ENCODE data around the gene TRHDE. TPM values are rescaled to one million over a fixed set of nuclear protein-coding genes. Genes with fewer than 3 reads are reported as not detected.

The TRHDE gene
- total and polyA plus RNA-seq, 7 donors = 0.42 to 10.0 (median 2.9) TPM

DNA sequence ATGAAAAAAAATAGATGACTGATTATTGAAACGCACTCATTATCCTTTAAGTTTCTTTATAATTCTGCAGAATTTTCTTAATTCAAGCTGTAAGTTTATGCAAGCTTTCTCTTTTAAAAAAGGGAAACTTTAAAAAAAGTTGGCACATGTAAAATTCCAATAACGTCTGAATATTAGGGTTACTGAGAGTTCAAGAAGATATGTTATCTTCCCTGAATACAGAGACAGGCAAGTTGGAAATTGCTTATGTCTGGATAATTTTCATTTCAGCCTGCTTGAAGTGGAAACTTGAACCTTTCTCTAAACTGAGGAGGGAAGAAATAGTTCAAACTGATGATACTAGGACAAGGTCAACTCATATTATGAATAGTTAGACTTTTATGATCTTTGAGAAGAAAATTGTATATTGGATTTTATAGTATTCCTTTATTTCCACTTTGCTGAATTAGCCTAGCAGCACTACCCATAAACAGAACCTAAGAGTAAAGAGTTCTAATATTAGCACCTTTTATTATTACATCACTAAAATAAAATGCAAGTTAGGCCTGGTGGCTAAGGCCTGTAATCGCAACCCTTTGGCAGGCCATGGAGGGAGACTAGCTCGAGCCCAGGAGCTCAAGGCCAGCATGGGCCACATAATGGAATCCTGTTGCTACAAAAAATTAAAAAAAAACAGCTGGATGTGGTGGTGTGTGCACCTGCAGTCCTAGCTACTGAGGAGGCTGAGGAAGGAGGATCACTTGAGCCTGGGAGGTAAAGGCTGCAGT is 288.0 kb downstream of the TRHDE start:
- WGBS, 2 donors = 71 to 80% methylated on average over 4 of the region's 4 CpGs
- intact Hi-C loops (cut with DNase I) = no loop called here
- Histone ChIP-seq H3K27ac (no peak overlapping the region), H3K4me1 (no peaks in the 10 kb centered on the region), H3K36me3 (no peaks in the 10 kb centered on the region), H3K4me3 (no peak overlapping the region), H3K27me3 (no peaks in the 10 kb centered on the region), H3K9me3 (no peaks in the 10 kb centered on the region)
- TF ChIP-seq POLR2AphosphoS5 (IDR thresholded peaks at IDR 0.05) (no peak), EP300 (IDR thresholded peaks at IDR 0.05) (no peak), POLR2A (IDR thresholded peaks at IDR 0.05) (no peak)
- TF ChIP-seq, protein P1, sequence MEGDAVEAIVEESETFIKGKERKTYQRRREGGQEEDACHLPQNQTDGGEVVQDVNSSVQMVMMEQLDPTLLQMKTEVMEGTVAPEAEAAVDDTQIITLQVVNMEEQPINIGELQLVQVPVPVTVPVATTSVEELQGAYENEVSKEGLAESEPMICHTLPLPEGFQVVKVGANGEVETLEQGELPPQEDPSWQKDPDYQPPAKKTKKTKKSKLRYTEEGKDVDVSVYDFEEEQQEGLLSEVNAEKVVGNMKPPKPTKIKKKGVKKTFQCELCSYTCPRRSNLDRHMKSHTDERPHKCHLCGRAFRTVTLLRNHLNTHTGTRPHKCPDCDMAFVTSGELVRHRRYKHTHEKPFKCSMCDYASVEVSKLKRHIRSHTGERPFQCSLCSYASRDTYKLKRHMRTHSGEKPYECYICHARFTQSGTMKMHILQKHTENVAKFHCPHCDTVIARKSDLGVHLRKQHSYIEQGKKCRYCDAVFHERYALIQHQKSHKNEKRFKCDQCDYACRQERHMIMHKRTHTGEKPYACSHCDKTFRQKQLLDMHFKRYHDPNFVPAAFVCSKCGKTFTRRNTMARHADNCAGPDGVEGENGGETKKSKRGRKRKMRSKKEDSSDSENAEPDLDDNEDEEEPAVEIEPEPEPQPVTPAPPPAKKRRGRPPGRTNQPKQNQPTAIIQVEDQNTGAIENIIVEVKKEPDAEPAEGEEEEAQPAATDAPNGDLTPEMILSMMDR (IDR thresholded peaks at IDR 0.05) = no peak
- no peak for DNase-seq

DNA sequence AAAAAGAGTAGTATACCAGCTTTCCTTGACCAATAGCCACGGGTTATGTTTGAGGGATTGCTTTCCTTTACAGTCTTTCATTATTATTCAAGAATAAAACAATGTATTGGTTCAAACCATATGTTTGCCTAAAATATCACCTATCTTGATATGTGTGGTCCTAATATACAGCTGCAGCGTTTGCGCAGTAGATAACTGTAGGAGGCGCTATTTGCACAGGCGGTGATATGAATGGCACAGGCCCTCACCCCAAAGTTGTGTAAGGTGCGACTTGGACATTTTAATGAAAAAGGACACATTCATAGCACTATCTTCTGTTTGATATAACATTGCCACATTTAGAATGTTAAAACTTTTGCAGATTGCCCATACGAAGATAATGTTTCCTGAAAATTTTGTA is 298.4 kb downstream of the TRHDE start:
- Histone ChIP-seq H3K27me3 (no peaks in the 10 kb centered on the region), H3K4me3 (no peak overlapping the region), H3K9me3 (no peaks in the 10 kb centered on the region), H3K4me1 (no peaks in the 10 kb centered on the region), H3K36me3 (no peaks in the 10 kb centered on the region), H3K27ac (no peak overlapping the region)
- 67 to 70% methylated on average over 7 of the region's 7 CpGs for WGBS, 2 donors
- intact Hi-C loops (cut with DNase I) = no loop called here
- DNase-seq = no peak
- TF ChIP-seq POLR2AphosphoS5 (IDR thresholded peaks at IDR 0.05) = no peak
- TF ChIP-seq POLR2A (IDR thresholded peaks at IDR 0.05) = no peak
- TF ChIP-seq EP300 (IDR thresholded peaks at IDR 0.05) = no peak
- TF ChIP-seq, protein P1 (IDR thresholded peaks at IDR 0.05) = no peak

DNA sequence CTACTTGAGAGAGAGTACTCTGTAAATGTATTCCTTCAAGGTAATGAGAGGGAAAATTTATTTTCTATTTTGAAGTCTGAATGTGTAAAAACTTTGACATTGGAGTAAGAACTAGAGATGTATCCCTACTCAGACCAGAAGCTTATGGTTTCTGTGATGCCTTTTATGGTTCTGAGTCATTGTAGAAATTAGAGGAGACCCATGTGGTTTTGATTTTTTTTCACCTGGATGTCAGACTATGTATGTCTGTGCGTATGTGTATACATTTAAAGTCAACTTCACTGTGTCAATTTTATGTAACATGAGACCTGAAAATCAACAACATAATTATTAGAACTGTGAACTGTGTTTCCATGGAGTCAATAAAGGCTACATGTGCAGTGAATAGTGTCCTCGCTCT is 302.0 kb downstream of the TRHDE start:
- no peaks in the 10 kb centered on the region for H3K4me1 ChIP-seq
- H3K9me3 ChIP-seq = no peaks in the 10 kb centered on the region
- no peak overlapping the region for H3K4me3 ChIP-seq
- H3K36me3 ChIP-seq = no peaks in the 10 kb centered on the region
- no peak for DNase-seq
- TF ChIP-seq, protein P1 (IDR thresholded peaks at IDR 0.05) = no peak
- TF ChIP-seq POLR2A (IDR thresholded peaks at IDR 0.05) = no peak
- TF ChIP-seq POLR2AphosphoS5 (IDR thresholded peaks at IDR 0.05) = no peak
- no peak for TF ChIP-seq EP300 (IDR thresholded peaks at IDR 0.05)
- WGBS, 2 donors = 63 to 82% methylated on average over 2 of the region's 2 CpGs
- H3K27ac ChIP-seq = no peak overlapping the region
- H3K27me3 ChIP-seq = no peaks in the 10 kb centered on the region
- intact Hi-C loops (cut with DNase I) = no loop called here

DNA sequence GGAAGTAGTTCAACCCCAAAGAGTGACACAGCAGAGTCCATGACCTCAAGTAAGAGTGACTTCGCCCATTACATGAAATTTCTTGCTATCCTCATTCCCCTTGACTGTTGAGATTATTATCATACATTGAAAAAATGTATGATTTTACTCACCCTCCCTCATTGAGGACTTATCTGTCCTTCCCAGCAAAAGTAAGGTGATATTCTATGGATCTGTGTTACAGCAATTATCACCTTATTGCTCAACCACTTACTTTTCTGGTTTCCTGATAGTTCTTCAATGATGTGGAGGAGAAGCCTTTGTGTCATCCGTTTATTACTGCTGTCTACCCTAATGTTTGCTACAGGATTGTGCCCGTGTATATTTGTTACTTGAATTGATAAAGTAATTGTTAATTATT is 306.2 kb downstream of the TRHDE start:
- intact Hi-C loops (cut with DNase I) = no loop called here
- no peak overlapping the region for H3K4me3 ChIP-seq
- H3K9me3 ChIP-seq = no peaks in the 10 kb centered on the region
- TF ChIP-seq POLR2A (IDR thresholded peaks at IDR 0.05) = no peak
- TF ChIP-seq EP300 (IDR thresholded peaks at IDR 0.05) = no peak
- TF ChIP-seq POLR2AphosphoS5 (IDR thresholded peaks at IDR 0.05) = no peak
- TF ChIP-seq, protein P1 (IDR thresholded peaks at IDR 0.05) = no peak
- H3K27me3 ChIP-seq = no peaks in the 10 kb centered on the region
- H3K27ac ChIP-seq = no peak overlapping the region
- H3K36me3 ChIP-seq = no peaks in the 10 kb centered on the region
- DNase-seq = no peak
- H3K4me1 ChIP-seq = no peaks in the 10 kb centered on the region
- WGBS, 2 donors = 58 to 77% methylated on average over 3 of the region's 3 CpGs

DNA sequence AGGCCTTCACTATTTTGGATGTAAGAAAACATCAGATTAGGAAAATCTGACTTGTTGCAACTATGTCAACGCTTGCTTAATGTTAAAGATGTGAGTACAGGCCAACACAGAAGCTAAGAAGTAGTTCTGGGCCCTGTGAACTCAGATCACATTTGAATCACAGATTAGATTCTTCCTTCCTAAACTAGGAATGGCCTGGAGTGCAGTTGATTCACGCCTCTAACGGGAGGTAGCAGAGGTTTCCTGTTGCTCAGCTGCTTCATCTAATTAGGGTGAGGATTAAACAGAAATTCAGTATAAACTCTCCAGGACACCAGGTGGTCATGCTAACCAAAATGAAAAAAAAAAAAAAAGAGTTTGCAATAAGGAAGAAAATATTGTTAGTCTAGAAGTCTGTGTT is 314.3 kb downstream of the TRHDE start:
- Histone ChIP-seq H3K4me1 (no peaks in the 10 kb centered on the region), H3K27me3 (no peaks in the 10 kb centered on the region), H3K36me3 (no peaks in the 10 kb centered on the region), H3K27ac (no peak overlapping the region), H3K4me3 (no peak overlapping the region), H3K9me3 (no peaks in the 10 kb centered on the region)
- intact Hi-C loops (cut with DNase I) = no loop called here
- WGBS, 2 donors = 38 to 64% methylated on average over 3 of the region's 3 CpGs
- TF ChIP-seq POLR2A (IDR thresholded peaks at IDR 0.05) (no peak), POLR2AphosphoS5 (IDR thresholded peaks at IDR 0.05) (no peak), EP300 (IDR thresholded peaks at IDR 0.05) (no peak)
- TF ChIP-seq, protein P1 (IDR thresholded peaks at IDR 0.05) = no peak
- no peak for DNase-seq

Measured in sigmoid colon (tissue), 7 donors.